Smooth muscle cell (in vitro differentiated cells): ENCODE data around the gene TATDN3. TPM values are rescaled to one million over a fixed set of nuclear protein-coding genes. Genes with fewer than 3 reads are reported as not detected.

Experiments used
- DNase-seq: peaks from one replicate; lab custom pipeline; 2025; ENCODE audit not compliant: unreplicated experiment; lab: John Stamatoyannopoulos, UW
- H2AFZ ChIP-seq: fragments of 200-600 bp; sonication (generic); 2 replicates; pipeline ENCODE4 v1.6.0; 2016; ENCODE audit warnings: antibody characterized with exemption, low read depth, mild to moderate bottlenecking
- H3F3A ChIP-seq: fragments of 200-600 bp; sonication (generic); 2 replicates; pipeline ENCODE4 v1.6.0; 2017; ENCODE audit warnings: antibody characterized with exemption, low read depth
- H3K27ac ChIP-seq: fragments of 200-600 bp; sonication (generic); 2 replicates; pipeline ENCODE4 v1.5.1; 2016; ENCODE audit warnings: low read depth, mild to moderate bottlenecking
- H3K27me3 ChIP-seq: fragments of 200-600 bp; sonication (generic); 2 replicates; pipeline ENCODE4 v1.6.1; 2016; ENCODE audit warnings: low read depth, mild to moderate bottlenecking
- H3K36me3 ChIP-seq: fragments of 200-600 bp; sonication (generic); 2 replicates; pipeline ENCODE4 v1.5.1; 2016; ENCODE audit warnings: low read depth
- H3K4me1 ChIP-seq: fragments of 200-600 bp; sonication (generic); 2 replicates; pipeline ENCODE4 v1.5.1; 2016; ENCODE audit warnings: low read depth
- H3K4me2 ChIP-seq: fragments of 200-600 bp; sonication (generic); 2 replicates; pipeline ENCODE4 v1.6.0; 2016; ENCODE audit warnings: mild to moderate bottlenecking
- H3K4me3 ChIP-seq: fragments of 200-600 bp; sonication (generic); 2 replicates; pipeline ENCODE4 v1.5.1; 2016; ENCODE audit warnings: mild to moderate bottlenecking
- H3K79me2 ChIP-seq: fragments of 200-600 bp; sonication (generic); 2 replicates; pipeline ENCODE4 v1.6.0; 2016; ENCODE audit warnings: low read depth, mild to moderate bottlenecking
- H3K9ac ChIP-seq: fragments of 200-600 bp; sonication (generic); 2 replicates; pipeline ENCODE4 v1.6.0; 2016; ENCODE audit warnings: low read depth
- H3K9me3 ChIP-seq: fragments of 200-600 bp; sonication (generic); replicated peaks from 2 replicates; pipeline ENCODE4 v1.5.1; 2016; ENCODE audit warnings: low read depth
- H4K20me1 ChIP-seq: fragments of 200-600 bp; sonication (generic); 2 replicates; pipeline ENCODE4 v1.6.0; 2016; ENCODE audit warnings: low read depth
- WGBS: methylation state at CpG from one replicate; pipeline ENCODE4 v1.1.7; 2016; ENCODE audit warnings: low lambda C conversion rate; 5-methylcytosine and 5-hydroxymethylcytosine counted together
- polyA plus RNA-seq: library from polyadenylated mRNA; unstranded; fragments of >200 nt; fragmentation: Nextera tagmentation; extraction: Ambion mirVana; gene quantifications from 2 replicates; pipeline ENCODE4 v1.2.1, GENCODE V29; 2016
- total RNA-seq: library from RNA; depleted of rRNA; stranded (reverse); fragments of >200 nt; gene quantifications from 2 replicates; pipeline ENCODE4 v1.2.3, GENCODE V29; 2014
- TF ChIP-seq, protein P1 (sequence below): fragments of 200-600 bp; sonication (generic); IDR thresholded peaks from 2 replicates; pipeline ENCODE4 v1.5.1; 2017; ENCODE audit warnings: borderline replicate concordance, mild to moderate bottlenecking, antibody characterized with exemption; ENCODE audit not compliant: insufficient read depth, poor library complexity, severe bottlenecking

The TATDN3 gene, protein sequence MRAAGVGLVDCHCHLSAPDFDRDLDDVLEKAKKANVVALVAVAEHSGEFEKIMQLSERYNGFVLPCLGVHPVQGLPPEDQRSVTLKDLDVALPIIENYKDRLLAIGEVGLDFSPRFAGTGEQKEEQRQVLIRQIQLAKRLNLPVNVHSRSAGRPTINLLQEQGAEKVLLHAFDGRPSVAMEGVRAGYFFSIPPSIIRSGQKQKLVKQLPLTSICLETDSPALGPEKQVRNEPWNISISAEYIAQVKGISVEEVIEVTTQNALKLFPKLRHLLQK
- 24.6 and 46.7 TPM in 2 replicates for total RNA-seq
- 13.0 and 14.3 TPM in 2 replicates for polyA plus RNA-seq

DNA sequence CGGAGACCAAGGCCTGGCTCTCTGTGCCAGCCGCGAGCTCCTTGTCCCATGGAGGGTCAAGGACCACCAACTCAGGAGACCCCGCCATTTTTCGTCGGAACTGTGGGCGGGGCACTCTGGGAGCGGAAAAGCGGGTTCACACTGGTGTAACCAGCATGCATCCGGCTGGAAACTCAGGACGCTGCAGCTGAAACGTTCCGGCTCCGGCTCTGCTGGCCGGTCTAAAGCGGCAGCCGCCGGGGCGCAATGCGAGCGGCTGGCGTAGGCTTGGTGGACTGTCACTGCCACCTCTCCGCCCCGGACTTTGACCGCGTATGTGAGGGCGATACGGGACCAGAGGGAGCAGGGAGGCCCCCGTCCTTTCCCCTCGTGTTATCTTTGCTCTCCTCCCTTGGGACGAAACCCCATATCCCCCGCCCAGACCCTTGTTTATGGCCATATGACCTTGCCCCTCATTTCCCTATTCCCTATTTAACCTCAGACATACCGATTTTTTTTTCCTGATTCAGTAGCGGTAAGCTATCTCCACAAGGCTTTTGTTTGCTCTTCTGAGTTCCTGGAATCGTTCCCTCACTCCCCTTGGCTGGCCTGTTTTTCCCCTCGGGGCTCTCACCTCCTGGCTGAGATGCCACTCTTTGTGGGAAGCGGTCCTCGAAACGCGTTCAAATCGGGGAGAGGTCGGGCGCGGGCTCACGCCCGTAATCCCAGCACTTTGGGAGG is at the start of gene TATDN3, which contains the start of gene NSL1:
Gene TATDN3 (plus strand): TSS at position 219 of the 720 bp plus-strand sequence. CDS start 28 bp downstream, at position 247.
Gene NSL1 (minus strand): TSS at position 102 of the 720 bp plus-strand sequence. CDS start 14 bp downstream, at position 88.
- WGBS: under 1% methylated on average over 44 of the region's 46 CpGs
- no peaks in the 10 kb centered on the region for H4K20me1 ChIP-seq
- H3K9ac ChIP-seq: peak within 1 kb of the TSS; percentile 63
- TF ChIP-seq, protein P1, sequence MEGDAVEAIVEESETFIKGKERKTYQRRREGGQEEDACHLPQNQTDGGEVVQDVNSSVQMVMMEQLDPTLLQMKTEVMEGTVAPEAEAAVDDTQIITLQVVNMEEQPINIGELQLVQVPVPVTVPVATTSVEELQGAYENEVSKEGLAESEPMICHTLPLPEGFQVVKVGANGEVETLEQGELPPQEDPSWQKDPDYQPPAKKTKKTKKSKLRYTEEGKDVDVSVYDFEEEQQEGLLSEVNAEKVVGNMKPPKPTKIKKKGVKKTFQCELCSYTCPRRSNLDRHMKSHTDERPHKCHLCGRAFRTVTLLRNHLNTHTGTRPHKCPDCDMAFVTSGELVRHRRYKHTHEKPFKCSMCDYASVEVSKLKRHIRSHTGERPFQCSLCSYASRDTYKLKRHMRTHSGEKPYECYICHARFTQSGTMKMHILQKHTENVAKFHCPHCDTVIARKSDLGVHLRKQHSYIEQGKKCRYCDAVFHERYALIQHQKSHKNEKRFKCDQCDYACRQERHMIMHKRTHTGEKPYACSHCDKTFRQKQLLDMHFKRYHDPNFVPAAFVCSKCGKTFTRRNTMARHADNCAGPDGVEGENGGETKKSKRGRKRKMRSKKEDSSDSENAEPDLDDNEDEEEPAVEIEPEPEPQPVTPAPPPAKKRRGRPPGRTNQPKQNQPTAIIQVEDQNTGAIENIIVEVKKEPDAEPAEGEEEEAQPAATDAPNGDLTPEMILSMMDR: no peak
- peak within 1 kb of the TSS; percentile 99 for H3K4me2 ChIP-seq
- no peaks in the 10 kb centered on the region for H3F3A ChIP-seq
- H3K9me3 ChIP-seq: no peaks in the 10 kb centered on the region
- H3K4me1 ChIP-seq: peaks cover 5% of the 10 kb centered on the region
- H2AFZ ChIP-seq: peak within 1 kb of the TSS; percentile 99
- no peaks in the 10 kb centered on the region for H3K27me3 ChIP-seq
- peak within 1 kb of the TSS; percentile 75 for H3K27ac ChIP-seq
- peaks cover 34% of the 10 kb centered on the region for H3K79me2 ChIP-seq
- H3K36me3 ChIP-seq: no peaks in the 10 kb centered on the region
- peak; percentile 92 for DNase-seq
- H3K4me3 ChIP-seq: peak within 1 kb of the TSS; percentile 84

DNA sequence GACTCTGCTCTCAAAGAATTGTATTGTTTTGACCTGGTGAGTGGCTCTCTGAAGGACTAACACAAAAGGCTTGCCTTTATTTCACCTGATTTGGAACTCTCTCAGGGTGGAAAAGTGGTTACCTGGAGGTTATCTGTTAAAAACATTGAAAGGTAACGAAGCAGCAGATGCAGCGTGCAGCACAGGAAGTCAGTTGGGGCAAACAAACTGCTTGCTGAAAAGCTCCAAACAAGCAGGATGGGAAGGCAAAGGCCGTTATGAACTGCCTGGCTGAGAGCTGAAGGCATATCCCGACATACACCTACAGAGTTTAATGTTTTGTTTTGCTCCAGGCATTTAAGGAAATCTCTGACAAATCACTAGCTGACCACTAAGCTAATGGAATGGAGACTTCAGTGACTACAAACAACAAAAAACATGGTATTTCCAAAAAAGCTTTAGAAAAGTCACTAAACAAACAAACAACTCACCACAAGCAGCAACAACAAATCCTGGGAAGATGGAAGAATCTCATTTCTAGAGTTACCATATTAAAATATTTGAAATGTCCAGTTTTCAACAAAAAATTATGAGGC is 47.7 kb upstream of the TATDN3 start:
- Histone ChIP-seq H4K20me1 (no peaks in the 10 kb centered on the region), H3F3A (no peaks in the 10 kb centered on the region), H3K27ac (peak overlapping the region; percentile 49), H3K79me2 (peaks cover 11% of the 10 kb centered on the region), H3K9me3 (no peaks in the 10 kb centered on the region), H3K9ac (no peak overlapping the region), H3K27me3 (no peaks in the 10 kb centered on the region), H3K4me2 (peak overlapping the region; percentile 27), H2AFZ (no peak overlapping the region), H3K4me3 (no peak overlapping the region), H3K36me3 (no peaks in the 10 kb centered on the region), H3K4me1 (no peaks in the 10 kb centered on the region)
- no peak for DNase-seq
- TF ChIP-seq, protein P1: no peak
- WGBS: 53% methylated on average over 4 of the region's 4 CpGs

DNA sequence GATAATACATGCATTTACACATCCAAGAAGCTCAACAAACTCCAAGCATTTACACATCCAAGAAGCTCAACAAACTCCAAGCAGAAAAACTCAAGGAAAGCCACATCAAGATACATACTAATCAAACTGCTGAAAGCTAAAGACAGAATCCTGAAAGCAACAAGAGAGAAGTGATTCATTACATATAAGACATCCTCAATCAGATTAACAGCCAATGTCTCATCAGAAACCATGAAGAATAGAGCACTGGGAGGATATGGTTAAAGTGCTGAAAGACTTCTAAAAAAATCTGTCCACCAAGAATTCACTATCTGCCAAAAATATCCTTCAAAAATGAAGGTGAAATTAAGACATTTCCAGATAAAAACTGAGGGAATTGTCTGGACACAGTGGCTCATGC is 46.4 kb upstream of the TATDN3 start:
- H3K9ac ChIP-seq: no peak overlapping the region
- H3K9me3 ChIP-seq: no peaks in the 10 kb centered on the region
- DNase-seq: no peak
- no peaks in the 10 kb centered on the region for H3F3A ChIP-seq
- H3K36me3 ChIP-seq: no peaks in the 10 kb centered on the region
- H3K4me1 ChIP-seq: no peaks in the 10 kb centered on the region
- no peak overlapping the region for H3K27ac ChIP-seq
- no peak overlapping the region for H2AFZ ChIP-seq
- no peak overlapping the region for H3K4me2 ChIP-seq
- TF ChIP-seq, protein P1: no peak
- peaks cover 11% of the 10 kb centered on the region for H3K79me2 ChIP-seq
- H4K20me1 ChIP-seq: no peaks in the 10 kb centered on the region
- H3K4me3 ChIP-seq: no peak overlapping the region
- no peaks in the 10 kb centered on the region for H3K27me3 ChIP-seq
